NCI-H69 (cell line): ENCODE measurements around the gene SPDYC.
A peak's percentile ranks its signal among the peaks of the same experiment; 100 is the strongest.

Experiments
- DNase-seq: peaks from one replicate; lab custom pipeline; 2025; lab: John Stamatoyannopoulos, UW

Gene SPDYC

GRCh38 chr11:65169164-65169641 is 830 bp upstream of the SPDYC start:
- DNase-seq: no peak

DNA sequence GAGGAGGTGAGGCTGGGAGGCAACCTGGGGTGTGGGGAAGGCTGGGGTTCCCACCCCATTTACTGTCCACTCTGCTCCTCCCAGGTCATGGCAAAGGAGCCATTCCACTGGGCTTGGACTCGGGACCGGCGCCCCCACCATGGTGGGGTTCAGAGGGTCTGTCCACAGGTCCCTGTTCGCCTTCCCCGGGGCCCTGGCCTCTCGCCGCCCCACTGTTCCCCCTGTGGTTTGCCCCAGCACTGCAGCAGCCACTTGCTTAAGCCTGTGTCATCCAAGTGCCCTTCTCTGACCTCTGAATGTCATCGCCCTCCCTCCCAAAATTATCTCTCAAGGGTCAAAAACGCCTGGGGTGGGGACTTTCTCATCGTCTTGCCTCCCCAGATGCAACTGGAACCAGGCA is 2.6 kb downstream of the SPDYC start:
- no peak for DNase-seq

DNA sequence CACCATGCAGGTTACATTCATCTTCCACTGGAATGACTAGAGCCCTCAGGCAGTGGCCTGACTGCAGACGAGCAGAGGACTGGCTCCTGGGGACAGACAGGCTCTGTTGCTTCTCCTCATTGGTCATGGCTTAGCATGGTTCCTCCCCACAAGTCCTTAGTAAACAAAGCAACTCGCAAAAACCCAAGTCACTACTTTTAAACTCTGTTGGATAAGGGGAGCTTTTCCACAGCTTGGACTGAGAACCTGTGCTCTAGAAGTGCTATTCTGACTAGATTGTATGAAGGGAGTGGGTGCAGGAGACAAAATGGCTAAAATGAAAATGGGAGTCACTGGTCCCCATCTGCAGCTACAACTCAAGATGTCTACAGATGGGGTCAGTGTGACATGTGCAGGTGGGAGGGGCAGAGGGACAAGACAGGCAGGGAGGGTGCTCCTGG is 4.6 kb downstream of the SPDYC start:
- DNase-seq: peak; percentile 6

GRCh38 chr11:65180877-65181568 is 11.0 kb downstream of the SPDYC start:
- DNase-seq: peak; percentile 86

DNA sequence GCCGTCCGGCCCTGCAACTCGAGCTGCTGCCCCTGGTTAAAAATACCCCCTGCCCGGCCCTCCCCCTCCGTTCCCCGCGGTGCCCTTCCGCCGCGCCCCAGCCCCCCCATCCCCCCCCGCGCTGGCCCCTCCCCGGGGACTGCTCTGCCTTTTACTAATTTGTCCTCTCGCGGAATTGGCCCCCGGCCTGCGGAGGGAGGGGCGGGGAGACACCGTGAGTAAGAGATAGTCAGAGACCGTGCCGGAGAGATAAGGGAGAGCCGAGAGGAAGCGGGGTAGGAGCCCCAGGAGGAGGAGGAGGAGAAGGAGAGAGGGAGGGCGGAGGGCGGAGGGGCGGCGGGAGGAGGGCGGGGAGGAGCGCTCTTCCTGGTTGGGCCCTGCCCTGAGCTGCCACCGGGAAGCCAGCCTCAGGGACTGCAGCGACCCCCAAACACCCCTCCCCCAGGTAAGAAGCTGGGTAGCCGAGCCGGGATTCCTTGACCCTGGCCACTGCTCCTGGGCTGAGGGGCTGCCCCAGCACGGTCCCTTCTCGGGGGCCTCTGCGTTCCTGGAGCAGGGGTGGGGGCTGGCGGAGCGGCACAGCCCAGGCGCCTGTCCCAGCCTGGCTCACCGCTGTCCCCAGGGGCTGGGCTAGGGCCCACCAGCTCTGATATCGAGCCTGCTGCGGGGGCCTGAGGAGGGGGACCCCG is 11.7 kb downstream of the SPDYC start, which contains the start of gene CAPN1:
TSS of gene CAPN1 (plus strand) at position 360 of the 689 bp plus-strand sequence. CDS start 774 bp downstream, outside the sequence.
- peak; percentile 94 for DNase-seq

DNA sequence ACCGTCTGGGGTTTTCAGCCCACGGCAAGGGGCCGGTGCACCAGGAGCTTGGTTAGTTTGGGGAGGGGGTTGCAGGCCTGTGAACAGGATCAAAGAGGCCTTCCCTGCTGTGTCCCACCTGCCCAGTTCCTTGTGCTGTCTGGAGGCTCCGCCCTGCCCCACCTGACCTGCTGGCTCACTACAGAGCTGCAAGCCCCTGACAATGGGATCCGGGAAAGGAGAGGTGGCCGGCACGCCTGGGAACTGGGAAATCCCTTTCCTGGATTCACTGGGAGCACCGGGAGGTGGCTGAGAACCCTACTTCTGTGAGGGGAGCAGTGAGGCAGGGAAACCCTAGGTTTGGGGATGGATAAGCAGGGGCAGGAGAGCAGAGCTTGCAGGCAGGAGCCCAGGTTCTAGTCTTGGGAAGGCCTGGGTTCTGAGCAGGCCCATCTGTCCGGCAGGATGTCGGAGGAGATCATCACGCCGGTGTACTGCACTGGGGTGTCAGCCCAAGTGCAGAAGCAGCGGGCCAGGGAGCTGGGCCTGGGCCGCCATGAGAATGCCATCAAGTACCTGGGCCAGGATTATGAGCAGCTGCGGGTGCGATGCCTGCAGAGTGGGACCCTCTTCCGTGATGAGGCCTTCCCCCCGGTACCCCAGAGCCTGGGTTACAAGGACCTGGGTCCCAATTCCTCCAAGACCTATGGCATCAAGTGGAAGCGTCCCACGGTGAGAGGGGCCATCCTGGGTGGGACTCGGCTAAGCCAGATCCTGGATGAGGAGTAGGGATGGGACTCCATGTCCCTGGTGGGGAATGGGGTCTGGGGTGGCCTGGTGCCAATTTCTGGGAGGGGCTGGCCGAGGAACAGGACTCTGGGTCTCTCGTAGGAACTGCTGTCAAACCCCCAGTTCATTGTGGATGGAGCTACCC is 12.5 kb downstream of the SPDYC start:
- peak; percentile 83 for DNase-seq

DNA sequence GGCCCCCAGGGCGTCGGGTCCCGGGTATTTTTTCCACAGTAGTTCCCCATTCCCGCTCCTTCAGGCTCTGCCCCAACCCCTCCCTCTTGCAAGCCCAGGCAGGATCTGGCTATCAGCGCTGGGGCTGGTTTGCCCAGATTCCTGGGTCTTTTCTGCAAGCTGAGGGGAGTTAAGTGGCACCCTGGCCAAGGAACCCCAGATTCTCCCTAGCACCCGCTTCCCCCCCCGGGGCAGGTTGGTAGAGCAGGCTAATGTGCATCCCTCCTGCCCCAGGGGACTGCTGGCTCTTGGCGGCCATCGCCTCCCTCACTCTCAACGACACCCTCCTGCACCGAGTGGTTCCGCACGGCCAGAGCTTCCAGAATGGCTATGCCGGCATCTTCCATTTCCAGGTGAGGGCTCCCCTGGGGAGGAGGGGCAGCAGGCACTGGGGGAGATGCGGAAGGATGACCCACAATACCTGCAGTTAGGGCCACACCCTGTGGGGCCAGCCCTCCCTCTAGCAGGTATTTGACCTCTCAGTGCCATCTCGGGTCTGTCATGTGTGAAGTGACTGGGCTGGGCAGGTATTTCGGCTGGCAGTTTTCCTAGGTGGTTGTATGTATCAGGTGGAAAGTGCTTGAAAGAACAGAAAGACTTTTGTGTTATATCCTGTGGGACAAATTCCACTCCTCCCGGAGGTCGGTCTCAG is 13.3 kb downstream of the SPDYC start:
- peak; percentile 19 for DNase-seq

GRCh38 chr11:65184146-65184545 is 14.1 kb downstream of the SPDYC start:
- DNase-seq: no peak

DNA sequence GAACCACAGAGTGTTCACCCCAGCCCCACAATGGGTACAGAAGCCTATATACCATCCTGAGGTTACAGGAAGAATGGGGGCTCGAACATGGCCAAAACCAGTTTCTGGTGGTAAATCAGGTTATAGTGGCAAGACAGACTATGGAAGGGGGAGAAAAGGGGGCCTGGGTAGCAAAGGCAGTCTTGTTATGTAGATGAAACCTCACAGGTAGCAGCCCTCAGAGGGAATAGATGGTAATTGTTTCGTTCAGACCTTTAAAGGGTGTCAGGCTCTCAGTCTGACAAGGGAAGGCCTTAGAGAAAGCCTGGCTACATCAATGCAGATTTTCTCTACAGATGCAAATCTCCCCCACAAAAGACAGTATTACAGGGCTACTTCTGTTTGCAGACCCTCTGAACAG is 15.1 kb downstream of the SPDYC start:
- DNase-seq: no peak

- DNase-seq: no peak
These were observed 15.9 kb downstream of the SPDYC start for GRCh38 chr11:65185869-65186341.

GRCh38 chr11:65186701-65187100 is 16.7 kb downstream of the SPDYC start:
- DNase-seq: no peak

DNA sequence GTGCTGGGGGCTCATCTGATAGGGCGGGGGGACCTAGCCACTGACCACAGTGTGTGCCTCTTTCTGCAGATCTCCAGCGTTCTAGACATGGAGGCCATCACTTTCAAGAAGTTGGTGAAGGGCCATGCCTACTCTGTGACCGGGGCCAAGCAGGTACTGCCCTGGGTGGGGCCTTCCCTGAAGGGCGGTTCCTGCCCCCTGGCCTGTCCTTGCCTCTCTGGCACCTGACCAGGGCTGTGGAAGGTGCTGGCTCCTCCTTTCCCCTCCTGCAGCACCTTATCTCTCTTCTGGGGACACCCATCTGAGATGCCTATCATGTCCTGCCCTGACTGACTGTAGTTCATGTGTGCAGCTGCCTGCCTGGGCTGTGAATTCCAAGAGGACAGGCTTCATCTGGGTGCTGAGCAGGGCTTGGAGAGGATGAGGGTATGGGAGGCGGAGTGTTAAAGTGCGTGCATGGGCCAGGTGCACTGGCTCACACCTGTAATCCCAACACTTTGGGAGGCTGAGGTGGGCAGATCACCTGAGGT is 17.2 kb downstream of the SPDYC start:
- no peak for DNase-seq

GRCh38 chr11:65187971-65188461 is 18.0 kb downstream of the SPDYC start:
- no peak for DNase-seq

- no peak for DNase-seq
These were observed 18.5 kb downstream of the SPDYC start for GRCh38 chr11:65188486-65188885.

DNA sequence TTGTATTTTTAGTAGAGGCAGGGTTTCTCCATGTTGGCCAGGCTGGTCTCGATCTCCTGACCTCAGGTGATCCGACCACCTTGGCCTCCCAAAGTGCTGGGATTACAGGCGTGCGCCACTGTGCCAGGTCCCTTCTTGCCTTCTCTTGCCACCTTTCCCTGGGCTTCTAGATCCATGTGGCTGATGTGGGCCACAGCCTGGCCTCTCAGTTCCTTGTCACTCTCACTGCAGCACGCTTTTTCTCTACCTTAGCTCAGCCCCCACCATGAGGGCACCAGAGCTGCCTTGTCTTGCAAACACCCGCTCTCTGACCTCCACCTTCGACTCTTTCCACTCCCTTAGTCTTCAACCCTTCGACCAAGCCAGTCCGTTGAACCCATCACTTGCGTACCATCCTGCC is 19.2 kb downstream of the SPDYC start:
- no peak for DNase-seq

- no peak for DNase-seq
These were observed 24.5 kb downstream of the SPDYC start for GRCh38 chr11:65194564-65194963.

DNA sequence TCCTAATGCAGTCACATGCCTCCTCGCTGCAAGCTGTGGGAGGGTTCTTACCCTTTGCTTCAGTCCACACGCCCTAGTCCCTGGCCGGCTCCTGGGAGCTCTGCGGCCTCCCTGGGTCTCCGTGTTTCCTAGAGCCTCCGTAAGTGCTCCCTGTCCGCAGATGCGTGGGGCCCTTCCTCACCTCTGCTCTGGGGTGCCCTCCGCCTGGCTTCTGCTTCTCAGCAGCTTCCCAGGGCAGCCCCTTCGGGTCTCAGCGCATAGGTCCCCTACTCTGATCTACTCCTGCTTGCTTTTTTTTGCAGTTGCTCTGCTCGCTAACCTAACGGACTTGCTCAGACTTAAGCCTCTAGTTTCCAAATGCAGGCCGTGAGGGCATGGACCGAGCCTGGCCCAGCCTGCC is 34.1 kb downstream of the SPDYC start:
- DNase-seq: no peak

- peak; percentile 74 for DNase-seq
These were observed 34.9 kb downstream of the SPDYC start for GRCh38 chr11:65204646-65205601.

GRCh38 chr11:65205602-65205967 is 35.6 kb downstream of the SPDYC start:
- no peak for DNase-seq

DNA sequence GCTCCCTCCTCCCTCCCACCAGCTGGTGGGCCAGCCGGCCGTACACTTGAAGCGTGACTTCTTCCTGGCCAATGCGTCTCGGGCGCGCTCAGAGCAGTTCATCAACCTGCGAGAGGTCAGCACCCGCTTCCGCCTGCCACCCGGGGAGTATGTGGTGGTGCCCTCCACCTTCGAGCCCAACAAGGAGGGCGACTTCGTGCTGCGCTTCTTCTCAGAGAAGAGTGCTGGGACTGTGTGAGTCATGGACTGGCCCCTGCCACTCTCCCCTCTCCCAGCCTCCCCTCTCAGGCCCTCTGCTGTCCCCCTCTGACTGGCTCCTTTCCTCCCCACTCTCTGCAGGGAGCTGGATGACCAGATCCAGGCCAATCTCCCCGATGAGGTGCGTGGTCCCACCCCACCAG is 36.4 kb downstream of the SPDYC start:
- no peak for DNase-seq
